K562 (cell line): ENCODE data around the gene CLEC2D. TPM values are rescaled to one million over a fixed set of nuclear protein-coding genes. Genes with fewer than 3 reads are reported as not detected.

Source experiments
- ATAC-seq: fragments of 200-7000 bp; cut with Tn5 transposase; 3 replicates; pipeline ENCODE4 v1.9.1; 2020; ENCODE audit warnings: moderate library complexity
- BruUV-seq: library from RNA; stranded (reverse); fragments of 400-500 nt; replicated peaks from 2 replicates; lab custom pipeline; 2021; lab: Mats Ljungman, UMichigan
- CTCF ChIA-PET: fragments of 300-600 bp; formaldehyde crosslinking; extraction: SDS; loops from one replicate; lab custom pipeline; 2021; ENCODE audit warnings: low intra/inter-chr PET ratio; lab: Yijun Ruan, JAX
- POLR2A ChIA-PET: fragments of 300-600, 350-650 bp; sonication (Branson Sonifier 250); formaldehyde crosslinking; extraction: SDS; loops from one replicate; lab custom pipeline; 2021; ENCODE audit warnings: antibody characterized with exemption, inconsistent platforms; lab: Yijun Ruan, JAX
- DNase-seq, 4 experiments: peaks; one replicate each; pipeline versions ENCODE4 v3.0.0 to v3.0.0-alpha.2; 2011 to 2018; ENCODE audit warnings: low spot score in 3 of 4, mixed read lengths in 3 of 4; ENCODE audit errors: extremely low read depth in 1 of 4
- FAIRE-seq: peaks from 2 replicates; lab custom pipeline; 2011; peaks lifted over from hg19 to GRCh38; lab: Jason Lieb, UNC
- H2AFZ ChIP-seq: 2 replicates; pipeline ENCODE4 v1.6.0; 2011; ENCODE audit warnings: low read depth, low read length, control low read depth, inconsistent platforms
- H3K27ac ChIP-seq: fragments of 200-600 bp; 3 replicates; pipeline ENCODE4 v1.8.0; 2011; ENCODE audit warnings: low read depth, mild to moderate bottlenecking, control low read depth, inconsistent platforms, low read length, moderate library complexity, mixed read lengths; ENCODE audit errors: extremely low read depth
- H3K27me3 ChIP-seq, 2 experiments: fragments of 300-600 bp in 1 of 2; 2 replicates in 1 of 2; 3 replicates in 1 of 2; pipeline versions ENCODE4 v1.6.0 to v1.8.0; 2011; ENCODE audit warnings: inconsistent platforms in 2 of 2, low read length in 2 of 2, mild to moderate bottlenecking in 1 of 2, mixed read lengths in 1 of 2, moderate library complexity in 1 of 2; ENCODE audit not compliant: control insufficient read depth in 2 of 2, insufficient read depth in 2 of 2
- H3K36me3 ChIP-seq: fragments of 300-600 bp; 3 replicates; pipeline ENCODE4 v1.8.0; 2011; ENCODE audit warnings: mild to moderate bottlenecking, low read length, inconsistent platforms; ENCODE audit not compliant: control insufficient read depth, insufficient read depth
- H3K4me1 ChIP-seq, 2 experiments: fragments of 200-600 bp in 1 of 2; replicated peaks in 1 of 2; 2 replicates in 1 of 2; 3 replicates in 1 of 2; pipeline versions ENCODE4 v1.5.1 to v1.8.0; 2011; ENCODE audit warnings: inconsistent platforms in 2 of 2, low read length in 2 of 2, mild to moderate bottlenecking in 1 of 2, mixed read lengths in 1 of 2, moderate library complexity in 1 of 2; ENCODE audit not compliant: control insufficient read depth in 2 of 2, insufficient read depth in 2 of 2
- H3K4me2 ChIP-seq: 2 replicates; pipeline ENCODE4 v1.6.1; 2011; ENCODE audit warnings: low read length, control low read depth, inconsistent platforms, mixed read lengths; ENCODE audit not compliant: insufficient read depth
- H3K4me3 ChIP-seq: fragments of 200-600 bp; sonication (generic), shearing (Covaris generic); 2 replicates; pipeline ENCODE4 v1.5.1; 2016; ENCODE audit warnings: control low read depth, inconsistent platforms
- H3K79me2 ChIP-seq: fragments of 200-600 bp; 3 replicates; pipeline ENCODE4 v1.8.0; 2011; ENCODE audit warnings: low read length, inconsistent platforms; ENCODE audit not compliant: control insufficient read depth, insufficient read depth
- H3K9ac ChIP-seq, 2 experiments: 2 replicates each; pipeline versions ENCODE4 v1.6.0 to v1.6.1; 2011; ENCODE audit warnings: low read depth in 2 of 2, low read length in 2 of 2, control low read depth in 1 of 2, inconsistent platforms in 1 of 2, mild to moderate bottlenecking in 1 of 2, mixed read lengths in 1 of 2; ENCODE audit not compliant: insufficient read depth in 1 of 2
- H3K9me1 ChIP-seq: one replicate; pipeline ENCODE4 v1.6.0; 2011; ENCODE audit warnings: inconsistent platforms, mild to moderate bottlenecking, low read length, moderate library complexity; ENCODE audit not compliant: control insufficient read depth, insufficient read depth
- H3K9me3 ChIP-seq: replicated peaks from 2 replicates; pipeline ENCODE4 v1.5.1; 2011; ENCODE audit warnings: low read depth, low read length, inconsistent platforms; ENCODE audit not compliant: control insufficient read depth, insufficient read depth
- H4K20me1 ChIP-seq: replicated peaks from 2 replicates; pipeline ENCODE4 v1.6.1; 2011; ENCODE audit warnings: low read length, inconsistent platforms, mixed read lengths; ENCODE audit not compliant: control insufficient read depth, insufficient read depth
- CAMTA2 ChIP-seq: fragments of 250-450 bp; sonication (Bioruptor Pico); conservative IDR thresholded peaks from 2 replicates; pipeline ENCODE4 v1.5.1; 2022
- HIVEP1 ChIP-seq: fragments of 250-450 bp; sonication (Bioruptor Pico); IDR thresholded peaks from 2 replicates; pipeline ENCODE4 v1.4.0; 2020; ENCODE audit warnings: mild to moderate bottlenecking
- POLR2H ChIP-seq: IDR thresholded peaks from 2 replicates; pipeline ENCODE4 v1.6.1; 2016; ENCODE audit warnings: missing genetic modification characterization, low read depth, mild to moderate bottlenecking, control low read depth, missing compliant biosample characterization, moderate library complexity
- SRSF9 ChIP-seq: fragments of 200-400 bp; formaldehyde crosslinking; IDR thresholded peaks from 2 replicates; pipeline ENCODE4 v1.6.1; 2017; ENCODE audit warnings: low read depth, low read length, borderline replicate concordance
- THRA ChIP-seq: fragments of 450-650 bp; IDR thresholded peaks from 2 replicates; pipeline ENCODE4 v1.6.1; 2017; ENCODE audit warnings: mild to moderate bottlenecking, moderate library complexity
- TRIM24 ChIP-seq, 2 experiments: fragments of 450-650 bp; IDR thresholded peaks; 2 replicates each; pipeline ENCODE4 v1.6.1; 2016
- ZBTB17 ChIP-seq: fragments of 450-650 bp; formaldehyde crosslinking; IDR thresholded peaks from 2 replicates; pipeline ENCODE4 v1.4.0; 2020; ENCODE audit warnings: mild to moderate bottlenecking
- ZNF408 ChIP-seq: fragments of 250-450 bp; sonication (Bioruptor Pico); IDR thresholded peaks from 2 replicates; pipeline ENCODE4 v1.4.0; 2020; ENCODE audit warnings: low read depth, mild to moderate bottlenecking, moderate library complexity
- WGBS: fragments of 100-300 bp; shearing (Covaris generic); methylation state at CpG from one replicate; pipeline ENCODE4 v1.1.6; 2016; ENCODE audit warnings: low coverage, mixed read lengths; ENCODE audit not compliant: insufficient coverage; ENCODE audit errors: missing lambda C conversion rate; 5-methylcytosine and 5-hydroxymethylcytosine counted together
- in situ Hi-C: fragments of 300-500 bp; cut with MboI; formaldehyde crosslinking; loops from 4 replicates; pipeline ENCODE4 v1.15.0; 2018; ENCODE audit warnings: inconsistent platforms, mixed read lengths
- intact Hi-C: fragments of 100-400 bp; cut with micrococcal nuclease; formaldehyde crosslinking; loops from 2 replicates; pipeline ENCODE4 v1.14.2; 2022
- polyA plus RNA-seq, 8 experiments: library from polyadenylated mRNA; depleted of rRNA in 4 of 8; stranded (reverse) in 5 of 8; unstranded in 3 of 8; fragments of >200 nt; fragmentation: Nextera tagmentation in 2 of 8; fragmentation: Illumina TruSeq in 1 of 8; extraction: Ambion mirVana in 2 of 8; extraction: Trizol in 1 of 8; gene quantifications; 2 replicates each; pipeline versions ENCODE4 v1.2.1 to v1.2.3, GENCODE V29; 2011 to 2014; ENCODE audit warnings: inconsistent platforms in 1 of 8, missing spikeins in 1 of 8
- total RNA-seq, 7 experiments: library from RNA; depleted of rRNA in 6 of 7; stranded (reverse); fragments of >200 nt in 6 of 7; fragmentation: Illumina TruSeq in 2 of 7; extraction: Trizol in 2 of 7; gene quantifications; 2 replicates each; pipeline versions ENCODE4 v1.2.1 to v1.2.3, GENCODE V29; 2011 to 2021; ENCODE audit warnings: low replicate concordance in 1 of 7

The CLEC2D gene
- total and polyA plus RNA-seq, 9 of the 15 experiments (the other 6 are each of a cell fraction or from before 2014, with no cell fraction given), result 1.4 to 5.0 (median 2.2) TPM

DNA sequence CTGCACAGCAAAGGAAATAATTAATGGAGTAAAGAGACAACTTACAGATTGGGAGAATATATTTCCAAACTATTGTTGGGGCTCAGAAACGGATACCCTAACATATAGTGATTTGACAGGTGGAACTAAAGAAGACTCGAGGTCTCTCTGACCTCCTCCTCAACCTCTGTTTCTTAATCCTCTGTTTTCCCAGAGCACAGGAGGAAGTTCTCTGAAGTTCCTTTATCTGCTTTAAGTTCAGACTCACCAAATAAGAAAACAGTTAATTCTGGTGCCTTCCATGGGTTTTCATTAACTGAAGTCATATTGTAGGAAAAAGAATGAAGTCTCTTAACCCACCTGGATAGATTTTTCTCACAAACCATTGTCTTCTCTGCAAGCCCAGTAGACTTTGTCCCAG lies 29.2 kb downstream of the CLEC2D start:
- DNase-seq (no peak), FAIRE-seq (no peak), ATAC-seq (no peak)
- no peaks in the 10 kb centered on the region for H3K27me3 ChIP-seq
- in situ Hi-C loops (no loop called here), intact Hi-C loops (no loop called here)
- H3K9ac ChIP-seq, result no peak overlapping the region
- 13% methylated on average over 2 of the region's 2 CpGs for WGBS
- ChIA-PET POLR2A (interaction anchor here (0.8 to 1.2 kb wide), 2 partner anchors 10 to 11 kb away, joined by 3 to 4 read pairs; no protein-coding TSS in a partner anchor), CTCF (no interaction called here)
- no peaks in the 10 kb centered on the region for H3K9me1 ChIP-seq
- H3K4me2 ChIP-seq, result no peak overlapping the region
- H3K4me3 ChIP-seq, result no peak overlapping the region
- TF ChIP-seq ZBTB17 (no peak), CAMTA2 (CRISPR knock-in tag) (no peak), ZNF408 (CRISPR knock-in tag) (no peak), POLR2H (tag) (no peak), TRIM24 (IDR thresholded peaks at IDR 0.05) (no peak), THRA (no peak), HIVEP1 (CRISPR knock-in tag) (no peak), SRSF9 (no peak)
- H4K20me1 ChIP-seq, result no peaks in the 10 kb centered on the region
- no peaks in the 10 kb centered on the region for H3K36me3 ChIP-seq
- no peaks in the 10 kb centered on the region; the same call in 1 of the 2 replicates for H3K9me3 ChIP-seq
- no peaks in the 10 kb centered on the region for H3K79me2 ChIP-seq
- H3K27ac ChIP-seq, result no peak overlapping the region
- BruUV-seq, result no TSS peak
- H2AFZ ChIP-seq, result no peak overlapping the region
- H3K4me1 ChIP-seq, result no peaks in the 10 kb centered on the region
